Inflammatory macrophage treated with lipopolysaccharide for 4 hours (primary cell): ENCODE data around the gene RAB1A.
A peak's percentile ranks its signal among the peaks of the same experiment; 100 is the strongest.

Experiments
- DNase-seq: peaks from one replicate; pipeline ENCODE4 v3.0.0-alpha.2; 2020

Gene RAB1A

GRCh38 chr2:65057391-65058052 lies 72.4 kb downstream of the RAB1A start:
- DNase-seq: peak; percentile 50

GRCh38 chr2:65057054-65057375 lies 72.9 kb downstream of the RAB1A start:
- DNase-seq: no peak

DNA sequence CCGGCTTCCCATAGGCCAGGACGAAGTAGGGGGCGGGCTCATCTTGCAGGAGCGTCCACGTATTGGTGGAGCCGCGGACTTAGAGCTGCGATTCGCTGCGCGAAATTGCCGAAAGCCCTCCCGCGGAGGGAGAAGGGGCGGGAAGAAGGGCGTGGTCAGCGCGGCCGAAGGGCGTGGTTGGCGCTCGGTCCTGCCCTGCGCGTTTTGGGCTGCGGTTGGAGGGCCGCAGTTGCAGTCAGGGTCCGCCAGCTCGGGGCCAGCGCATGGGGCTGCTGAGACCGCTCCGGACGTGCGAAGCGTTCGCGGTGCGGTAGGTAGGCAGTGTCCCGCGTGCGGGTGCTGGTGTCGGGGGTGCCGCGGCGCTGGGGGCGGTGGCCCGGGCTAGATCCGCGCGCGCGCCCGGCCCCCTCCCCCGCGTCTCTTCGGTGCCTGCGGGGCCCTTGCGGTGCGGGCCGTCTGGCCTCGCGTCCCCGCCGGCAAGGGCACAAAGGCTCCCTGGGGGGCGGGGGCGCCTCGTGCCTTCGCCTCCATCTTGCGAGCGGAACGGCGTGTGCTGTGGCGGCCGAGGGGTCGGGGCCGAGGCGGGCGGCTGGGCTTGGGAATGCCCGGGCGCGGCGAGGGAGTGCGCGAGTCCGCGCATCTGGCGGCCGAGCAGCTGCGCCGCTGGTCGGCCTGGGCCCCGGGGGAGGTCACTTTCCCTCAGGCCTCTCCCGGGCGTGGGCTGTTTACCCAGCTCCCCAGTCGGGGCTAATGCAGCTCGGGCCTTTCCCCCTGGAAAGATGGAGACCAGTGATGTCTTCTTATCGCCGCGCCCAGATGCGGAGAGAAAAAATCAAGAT lies 73.5 kb downstream of the RAB1A start, which contains the start of gene CEP68:
Gene CEP68, plus strand, starts transcription at position 202 of the 839 bp plus-strand sequence. CDS start 13,029 bp downstream, outside the sequence.
- DNase-seq: peak; percentile 99

- no peak for DNase-seq
Measured at GRCh38 chr2:65055422-65056214, 74.3 kb downstream of the RAB1A start.

- peak; percentile 33 for DNase-seq
Measured at GRCh38 chr2:65054749-65055421, 75.0 kb downstream of the RAB1A start.

DNA sequence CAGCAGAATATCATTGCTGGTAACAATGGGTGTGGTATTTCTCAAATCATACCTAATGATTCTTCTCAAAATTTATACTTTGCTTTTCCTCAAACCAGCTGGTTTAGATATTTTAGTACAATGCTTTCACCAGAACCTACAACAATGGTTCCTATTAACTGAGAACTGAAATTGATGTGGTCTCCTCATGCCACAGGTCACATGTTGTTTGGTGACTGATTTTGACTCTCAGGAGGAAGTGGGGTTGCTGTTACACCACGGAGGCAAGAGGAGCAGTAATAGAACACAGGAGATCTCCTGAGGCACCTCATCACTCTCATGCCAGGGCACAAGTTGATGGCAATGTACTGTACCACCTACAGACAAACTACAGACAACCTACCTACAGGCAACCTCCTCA lies 76.7 kb downstream of the RAB1A start:
- peak; percentile 87 for DNase-seq

DNA sequence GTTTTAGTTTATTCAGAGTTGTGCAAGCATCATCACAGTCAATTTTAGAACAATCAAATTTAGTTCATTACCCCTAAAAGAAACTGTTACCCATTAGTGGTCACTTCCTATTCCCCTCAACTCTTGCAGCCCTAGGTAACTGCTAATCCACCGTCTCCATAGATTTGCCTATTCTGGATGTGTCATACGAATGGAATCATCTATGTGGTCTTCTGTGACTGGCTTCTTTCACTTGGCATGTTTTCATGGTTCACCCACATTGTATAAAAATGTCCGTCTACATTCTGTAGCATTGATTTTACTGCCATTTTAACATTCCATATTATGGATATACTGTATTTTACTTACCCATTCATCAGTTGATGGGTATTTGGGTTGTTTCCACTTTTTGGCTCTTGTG lies 79.0 kb downstream of the RAB1A start:
- DNase-seq: no peak

DNA sequence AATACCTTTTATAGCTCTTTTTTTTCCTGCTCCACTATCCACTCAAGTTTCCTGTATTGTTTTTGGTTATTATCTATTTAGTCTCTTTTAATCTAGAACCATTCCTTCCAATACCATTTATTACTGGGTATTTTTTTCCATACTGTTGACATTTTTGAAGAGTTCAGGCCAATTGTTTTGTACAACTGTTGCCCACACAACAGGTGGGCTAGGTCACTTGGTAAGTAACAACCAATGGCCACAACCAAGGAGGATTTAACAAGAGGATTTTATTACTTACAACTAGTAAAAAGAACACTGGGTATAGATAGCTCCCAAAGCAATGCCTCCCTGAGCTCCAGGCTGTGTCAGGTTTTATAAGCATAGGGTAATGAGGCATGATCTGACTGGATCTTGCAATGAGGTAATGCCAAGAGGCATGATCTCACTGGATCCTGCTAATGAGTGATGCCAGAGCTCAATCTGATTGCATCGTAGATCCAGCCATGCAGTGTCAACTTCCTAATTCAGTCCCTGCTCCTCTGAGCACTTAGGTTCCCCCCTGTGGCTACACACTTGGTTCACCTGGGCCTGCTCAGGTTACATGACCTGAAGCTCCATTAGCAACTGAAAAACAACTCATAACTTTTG lies 80.8 kb downstream of the RAB1A start:
- DNase-seq: peak; percentile 49

GRCh38 chr2:65046633-65047407 lies 83.1 kb downstream of the RAB1A start:
- no peak for DNase-seq

GRCh38 chr2:65045651-65046050 lies 84.3 kb downstream of the RAB1A start:
- DNase-seq: no peak

- DNase-seq: no peak
Measured at GRCh38 chr2:65044097-65044735, 85.7 kb downstream of the RAB1A start.

DNA sequence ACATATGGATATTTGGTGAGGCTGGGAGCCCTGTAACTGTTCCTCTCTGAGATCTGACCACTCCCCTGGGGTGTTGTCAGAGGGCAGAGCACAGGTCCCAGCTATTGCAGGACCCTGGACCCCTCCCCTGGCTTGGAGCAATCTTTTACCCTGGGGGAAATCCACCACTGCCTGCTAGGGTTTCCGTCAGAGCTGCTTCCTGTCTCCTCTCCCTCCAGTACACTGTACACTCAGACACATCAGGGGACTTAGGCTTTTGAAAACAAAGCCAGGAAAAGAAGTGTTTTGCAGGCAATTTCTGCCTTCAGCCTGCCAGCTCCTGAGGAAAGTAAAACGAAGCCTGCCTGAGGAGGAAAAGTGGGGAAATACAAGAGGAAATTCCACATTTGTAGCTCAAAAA lies 86.9 kb downstream of the RAB1A start:
- DNase-seq: no peak

DNA sequence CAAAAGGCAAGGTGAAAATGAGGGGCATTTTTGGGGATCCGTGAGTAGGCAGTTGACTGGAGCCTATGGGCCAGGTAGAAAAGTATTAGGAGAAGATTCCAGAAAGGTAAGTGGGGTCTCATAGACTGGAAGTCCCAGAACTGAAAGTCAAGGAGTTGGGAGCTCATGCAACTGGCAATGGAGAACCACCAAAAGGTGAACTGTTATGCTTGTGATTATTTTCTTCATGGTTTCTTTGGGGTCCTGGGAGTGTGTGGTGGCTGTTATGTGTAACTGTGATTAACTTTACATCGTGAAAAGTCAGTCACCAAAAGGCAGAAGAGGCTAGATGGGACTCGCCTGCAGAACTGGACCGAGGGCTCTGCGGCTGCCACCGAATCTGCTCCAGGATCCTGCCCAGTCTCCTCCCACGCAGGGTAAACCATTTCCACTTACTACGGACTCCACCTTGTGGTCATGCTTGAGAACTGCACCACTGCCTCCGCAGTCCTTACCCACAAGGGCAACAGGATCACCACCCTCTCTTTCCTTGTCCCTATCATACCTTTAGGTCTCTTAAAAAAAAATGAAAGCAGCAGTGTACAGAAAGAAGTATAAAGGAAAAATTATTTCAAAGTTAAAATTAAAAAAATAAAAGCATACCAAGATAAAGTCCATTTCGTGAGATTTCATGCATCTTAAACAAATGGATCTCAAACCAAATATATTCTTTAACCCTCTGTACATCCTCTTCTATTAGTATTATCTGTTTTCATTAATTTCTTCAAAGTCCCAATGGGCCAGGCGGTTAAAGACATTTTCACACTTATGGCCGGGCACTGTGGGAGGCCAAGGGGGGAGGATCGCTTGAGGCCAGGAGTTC lies 89.3 kb downstream of the RAB1A start:
- DNase-seq: peak; percentile 90

DNA sequence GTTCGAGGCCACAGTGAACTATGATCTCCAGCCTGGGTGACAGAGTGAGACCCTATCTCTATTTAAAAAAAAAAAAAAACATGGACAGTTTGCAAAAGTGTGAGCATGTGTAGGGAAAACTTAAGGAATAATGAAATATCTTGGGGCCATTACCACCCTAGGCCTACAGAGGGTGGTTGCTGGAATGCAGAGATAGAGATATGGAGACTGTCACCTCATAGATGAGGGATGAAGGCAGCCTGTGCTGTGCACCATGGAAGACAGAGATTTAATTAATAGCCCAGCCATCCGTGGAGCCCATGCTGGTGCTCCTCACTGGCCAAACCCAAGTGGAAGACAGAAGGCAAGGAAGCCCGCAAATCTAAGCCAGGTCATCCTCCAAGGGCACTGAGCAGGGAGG lies 90.3 kb downstream of the RAB1A start:
- DNase-seq: no peak

DNA sequence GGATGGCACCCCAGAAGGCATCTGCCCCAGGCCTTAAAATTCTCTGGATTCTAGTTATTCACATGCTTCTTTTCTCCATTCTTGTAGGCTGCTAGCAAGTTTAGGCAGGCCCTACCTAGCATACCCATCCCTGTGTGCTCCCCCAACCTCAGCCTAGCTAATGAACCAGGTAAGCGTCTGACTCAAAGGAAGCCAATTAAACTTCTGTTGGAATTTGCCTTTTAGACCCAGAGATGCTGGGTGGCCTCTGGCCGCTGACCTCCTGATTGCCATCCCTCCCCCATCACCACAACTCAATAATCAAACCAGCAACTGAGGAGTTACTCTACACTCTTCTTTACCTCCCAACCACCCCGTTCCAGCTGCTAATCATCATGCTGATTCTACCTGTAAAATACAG lies 92.7 kb downstream of the RAB1A start:
- DNase-seq: no peak
